H1 (cell line): Measurements from ENCODE around the gene LBH. TPM values are rescaled to one million over a fixed set of nuclear protein-coding genes. Genes with fewer than 3 reads are reported as not detected.

Experiments used
- CHD1 ChIP-seq: IDR thresholded peaks from 2 replicates; pipeline ENCODE4 v1.6.1; 2012; ENCODE audit warnings: low read depth, low read length, improper control_type of control experiment
- CHD7 ChIP-seq: fragments of 300-600 bp; sonication (generic); IDR thresholded peaks from 2 replicates; pipeline ENCODE4 v1.7.1; 2012; ENCODE audit warnings: low read length, moderate library complexity, mild to moderate bottlenecking, inconsistent platforms; ENCODE audit not compliant: insufficient replicate concordance
- EGR1 ChIP-seq: IDR thresholded peaks from 2 replicates; pipeline ENCODE4 v1.6.1; 2011; ENCODE audit warnings: low read depth, low read length, borderline replicate concordance
- GABPA ChIP-seq: IDR thresholded peaks from 2 replicates; pipeline ENCODE4 v1.6.1; 2011; ENCODE audit warnings: mild to moderate bottlenecking, low read length, moderate library complexity, borderline replicate concordance; ENCODE audit not compliant: insufficient read depth
- KDM4A ChIP-seq: IDR thresholded peaks from one replicate; pipeline ENCODE4 v1.7.1; 2012; ENCODE audit warnings: low read depth, mild to moderate bottlenecking, moderate library complexity, low read length, inconsistent platforms; ENCODE audit not compliant: severe bottlenecking
- KDM5A ChIP-seq: fragments of 200-600 bp; IDR thresholded peaks from 2 replicates; pipeline ENCODE4 v1.7.1; 2012; ENCODE audit warnings: mild to moderate bottlenecking, low read length, inconsistent platforms, mixed read lengths
- NANOG ChIP-seq: IDR thresholded peaks from 2 replicates; pipeline ENCODE4 v1.6.1; 2011; ENCODE audit warnings: low read length, low read depth, mild to moderate bottlenecking, inconsistent platforms; ENCODE audit not compliant: insufficient read depth, poor library complexity, severe bottlenecking
- NRF1 ChIP-seq: IDR thresholded peaks from 2 replicates; pipeline ENCODE4 v1.6.1; 2011; ENCODE audit warnings: mild to moderate bottlenecking, low read depth, low read length, improper control_type of control experiment
- polyA plus RNA-seq, 7 experiments: library from polyadenylated mRNA; depleted of rRNA in 3 of 7; stranded (reverse) in 5 of 7; unstranded in 2 of 7; fragments of >200 nt in 5 of 7; fragments of 200-250 nt in 2 of 7; gene quantifications; 1 replicate in 5 of 7; 2 replicates in 1 of 7; 4 replicates in 1 of 7; pipeline versions ENCODE4 v1.2.1 to v1.2.3, GENCODE V29; 2011 to 2013; ENCODE audit warnings: missing spikeins in 2 of 7, mixed read lengths in 2 of 7
- total RNA-seq: library from RNA; stranded (reverse); fragmentation: NEBNext Ultra II Directional; extraction: Animal tissue kit (Norgen Biotek cat#: 25700); gene quantifications from 2 replicates; pipeline ENCODE4 v1.2.1, GENCODE V29; 2021
- TF ChIP-seq, protein P1 (sequence below): IDR thresholded peaks from 2 replicates; pipeline ENCODE4 v1.6.1; 2011; ENCODE audit warnings: low read depth, mild to moderate bottlenecking, low read length; ENCODE audit not compliant: insufficient read depth

Gene LBH
- total and polyA plus RNA-seq, 2 of the 8 experiments (the other 6 are each of a cell fraction or from before 2014, with no cell fraction given), result 25.7 to 34.5 TPM

DNA sequence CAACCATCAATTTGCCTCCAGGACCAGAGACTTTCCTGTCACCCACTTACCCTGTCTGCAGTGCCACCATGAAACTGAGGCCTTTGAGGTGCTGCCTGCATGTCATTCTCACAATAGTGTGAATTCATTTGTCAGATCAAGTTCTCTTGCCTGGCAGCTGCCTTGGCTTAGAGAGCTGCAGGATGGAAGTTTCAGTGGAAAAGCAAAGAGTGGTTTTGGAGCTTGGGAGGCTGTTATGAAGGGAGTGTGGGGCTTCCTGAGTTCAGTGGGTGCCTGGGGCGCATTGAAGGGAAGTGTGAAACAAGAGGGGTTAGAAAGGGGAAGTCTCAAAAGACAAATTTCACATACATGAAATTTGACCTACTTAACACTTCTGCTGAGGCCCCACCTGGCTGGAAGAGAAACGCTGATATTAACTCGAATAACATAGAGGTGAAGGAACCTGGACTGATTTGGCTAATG, 7.9 kb upstream of the LBH start (continued):
- TF ChIP-seq CHD7 (no peak), NANOG (no peak), KDM5A (no peak), CHD1 (no peak), NRF1 (no peak), GABPA (no peak), KDM4A (no peak), EGR1 (no peak)
- TF ChIP-seq, protein P1, sequence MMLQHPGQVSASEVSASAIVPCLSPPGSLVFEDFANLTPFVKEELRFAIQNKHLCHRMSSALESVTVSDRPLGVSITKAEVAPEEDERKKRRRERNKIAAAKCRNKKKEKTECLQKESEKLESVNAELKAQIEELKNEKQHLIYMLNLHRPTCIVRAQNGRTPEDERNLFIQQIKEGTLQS, result no peak
